Measurements from ENCODE around the gene SLC25A18.
"Not testable (repeated sequence)": the region's sequence is repeated elsewhere in the genome, so short reads cannot be mapped to it uniquely, and the experiment has no call there.

Gene SLC25A18

DNA sequence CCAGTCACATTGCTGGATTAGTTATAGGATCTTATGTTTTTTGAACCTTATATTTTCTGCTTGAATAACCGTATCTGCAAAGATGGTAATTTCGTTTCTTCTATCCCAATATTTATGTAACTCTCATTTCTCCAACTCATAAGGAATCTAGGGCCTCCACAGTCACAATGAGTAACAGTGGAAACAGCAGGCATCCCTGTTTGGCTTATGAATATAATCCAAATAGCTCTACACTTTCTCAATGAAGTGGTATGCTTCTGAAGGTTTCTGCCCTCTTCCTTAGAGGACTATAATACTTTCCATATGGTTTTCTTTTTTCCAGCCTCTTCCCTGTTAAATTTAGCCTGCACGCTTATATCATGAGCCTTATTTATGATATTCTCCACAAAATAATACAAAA lies 48.8 kb downstream of the SLC25A18 start:
- no peak for TF ChIP-seq POLR2AphosphoS5 (IDR thresholded peaks at IDR 0.05; ENCODE audit: low read depth, low read length)
- no peak for TF ChIP-seq TAF1 (IDR thresholded peaks at IDR 0.05; ENCODE audit: borderline replicate concordance, low read depth, low read length)
- no peak for TF ChIP-seq POLR2A (IDR thresholded peaks at IDR 0.05; ENCODE audit: low read depth, low read length)
- no peak for FAIRE-seq
- no peak for DNase-seq (ENCODE audit: insufficient read length)

- TF ChIP-seq POLR2AphosphoS5 (IDR thresholded peaks at IDR 0.05; ENCODE audit: low read depth, low read length) (no peak), POLR2A (IDR thresholded peaks at IDR 0.05; ENCODE audit: low read depth, low read length) (no peak), TAF1 (IDR thresholded peaks at IDR 0.05; ENCODE audit: borderline replicate concordance, low read depth, low read length) (no peak)
- DNase-seq (ENCODE audit: insufficient read length), result no peak
- no peak for FAIRE-seq
Observed at GRCh38 chr22:17613280-17613679, 50.0 kb downstream of the SLC25A18 start.

DNA sequence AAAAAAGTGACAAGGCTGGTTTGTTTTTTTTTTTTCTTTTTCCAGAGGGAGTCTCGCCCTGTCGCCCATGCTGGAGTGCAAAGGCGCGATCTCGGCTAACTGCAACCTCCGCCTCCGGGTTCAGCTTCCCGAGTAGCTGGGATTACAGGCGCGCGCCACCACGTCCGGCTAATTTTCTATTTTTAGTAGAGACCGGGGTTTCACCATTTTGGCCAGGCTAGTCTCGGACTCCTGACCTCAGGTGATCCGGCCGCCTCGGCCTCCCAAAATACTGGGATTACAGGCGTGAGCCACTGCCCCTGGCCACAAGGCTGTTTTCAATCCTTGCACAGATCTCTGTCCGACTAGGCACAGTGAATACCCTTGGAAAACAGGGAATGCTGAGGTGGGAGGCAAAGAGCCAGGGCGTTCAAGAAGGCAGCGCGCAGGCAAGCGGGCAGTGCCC lies 64.7 kb downstream of the SLC25A18 start:
- DNase-seq (ENCODE audit: insufficient read length) (no peak), FAIRE-seq (no peak)
- TF ChIP-seq POLR2A (IDR thresholded peaks at IDR 0.05; ENCODE audit: low read depth, low read length), result no peak

DNA sequence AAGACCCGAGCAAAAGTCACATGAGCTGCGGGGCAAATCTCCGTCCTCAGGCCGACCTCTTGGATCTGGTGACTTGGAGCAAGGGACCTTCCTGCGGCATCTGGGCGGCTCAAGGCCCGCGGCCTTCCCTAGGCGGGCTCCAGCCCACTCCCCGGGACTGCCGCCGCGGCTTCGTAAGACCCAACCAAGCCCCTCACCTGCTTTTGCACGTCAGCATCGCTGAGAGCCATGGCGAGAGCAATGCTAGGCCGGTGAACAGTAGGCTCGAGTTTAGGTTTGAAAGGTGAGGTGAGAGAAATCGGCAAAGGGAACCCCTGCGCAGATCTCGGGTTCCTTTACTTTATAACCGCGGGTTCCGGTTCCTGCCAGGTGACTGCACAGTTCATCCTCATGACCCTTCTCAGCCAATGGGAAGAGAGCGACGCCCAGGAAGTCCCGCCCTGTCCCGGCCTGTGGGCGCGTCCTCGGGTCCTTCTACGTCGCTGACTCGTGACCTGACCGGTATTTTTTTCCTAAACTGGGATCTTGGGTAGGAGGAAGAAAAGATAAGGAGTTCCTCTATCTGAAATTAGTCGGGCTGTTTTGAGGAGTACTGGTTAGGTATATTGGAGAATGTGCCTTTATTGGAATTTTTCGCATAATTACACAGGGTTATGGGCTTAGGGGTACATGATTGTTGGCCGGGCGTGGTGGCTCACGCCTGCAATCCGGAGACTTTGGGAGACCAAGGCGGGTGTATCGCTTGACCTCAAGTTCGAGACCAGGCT lies 65.3 kb downstream of the SLC25A18 start, which contains the start of gene ATP6V1E1:
Gene ATP6V1E1, minus strand, starts transcription at position 344 of the 767 bp plus-strand sequence. Its CDS starts 114 bp downstream, at position 230.
- TF ChIP-seq POLR2A (IDR thresholded peaks at IDR 0.05; ENCODE audit: low read depth, low read length) (peak; percentile 85), TAF1 (IDR thresholded peaks at IDR 0.05; ENCODE audit: borderline replicate concordance, low read depth, low read length) (peak; percentile 51; the same call in 1 of the 2 replicates), POLR2AphosphoS5 (IDR thresholded peaks at IDR 0.05; ENCODE audit: low read depth, low read length) (peak; percentile 81)
- FAIRE-seq, result peak; percentile 83
- peak; percentile 91 for DNase-seq (ENCODE audit: insufficient read length)

DNA sequence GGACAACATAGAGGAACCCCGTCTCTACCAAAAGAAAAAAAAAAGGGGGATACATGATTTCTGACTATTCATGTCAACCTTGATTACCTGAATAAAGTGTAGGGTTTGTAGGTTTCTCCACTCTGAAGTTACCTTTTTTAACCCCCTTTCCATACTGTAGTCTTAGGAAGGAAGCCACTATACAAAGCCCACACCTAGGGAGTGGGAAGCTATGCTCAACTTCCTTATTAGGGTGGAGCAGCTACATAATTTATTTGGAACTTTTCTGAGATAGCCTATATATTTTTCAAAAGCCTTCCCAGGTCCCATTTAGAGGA lies 65.8 kb downstream of the SLC25A18 start:
- no peak for FAIRE-seq
- DNase-seq (ENCODE audit: insufficient read length), result no peak
- TF ChIP-seq POLR2AphosphoS5 (IDR thresholded peaks at IDR 0.05; ENCODE audit: low read depth, low read length) (no peak), TAF1 (IDR thresholded peaks at IDR 0.05; ENCODE audit: borderline replicate concordance, low read depth, low read length) (no peak), POLR2A (IDR thresholded peaks at IDR 0.05; ENCODE audit: low read depth, low read length) (no peak)

- FAIRE-seq (no peak), DNase-seq (ENCODE audit: insufficient read length) (no peak)
- TF ChIP-seq TAF1 (IDR thresholded peaks at IDR 0.05; ENCODE audit: borderline replicate concordance, low read depth, low read length) (no peak), POLR2A (IDR thresholded peaks at IDR 0.05; ENCODE audit: low read depth, low read length) (no peak), POLR2AphosphoS5 (IDR thresholded peaks at IDR 0.05; ENCODE audit: low read depth, low read length) (no peak)
Observed at GRCh38 chr22:17629641-17630040, 66.3 kb downstream of the SLC25A18 start.

- no peak for FAIRE-seq
- DNase-seq (ENCODE audit: insufficient read length), result no peak
- TF ChIP-seq POLR2AphosphoS5 (IDR thresholded peaks at IDR 0.05; ENCODE audit: low read depth, low read length) (no peak), POLR2A (IDR thresholded peaks at IDR 0.05; ENCODE audit: low read depth, low read length) (no peak), TAF1 (IDR thresholded peaks at IDR 0.05; ENCODE audit: borderline replicate concordance, low read depth, low read length) (no peak)
Observed at GRCh38 chr22:17631076-17631565, 67.8 kb downstream of the SLC25A18 start.

DNA sequence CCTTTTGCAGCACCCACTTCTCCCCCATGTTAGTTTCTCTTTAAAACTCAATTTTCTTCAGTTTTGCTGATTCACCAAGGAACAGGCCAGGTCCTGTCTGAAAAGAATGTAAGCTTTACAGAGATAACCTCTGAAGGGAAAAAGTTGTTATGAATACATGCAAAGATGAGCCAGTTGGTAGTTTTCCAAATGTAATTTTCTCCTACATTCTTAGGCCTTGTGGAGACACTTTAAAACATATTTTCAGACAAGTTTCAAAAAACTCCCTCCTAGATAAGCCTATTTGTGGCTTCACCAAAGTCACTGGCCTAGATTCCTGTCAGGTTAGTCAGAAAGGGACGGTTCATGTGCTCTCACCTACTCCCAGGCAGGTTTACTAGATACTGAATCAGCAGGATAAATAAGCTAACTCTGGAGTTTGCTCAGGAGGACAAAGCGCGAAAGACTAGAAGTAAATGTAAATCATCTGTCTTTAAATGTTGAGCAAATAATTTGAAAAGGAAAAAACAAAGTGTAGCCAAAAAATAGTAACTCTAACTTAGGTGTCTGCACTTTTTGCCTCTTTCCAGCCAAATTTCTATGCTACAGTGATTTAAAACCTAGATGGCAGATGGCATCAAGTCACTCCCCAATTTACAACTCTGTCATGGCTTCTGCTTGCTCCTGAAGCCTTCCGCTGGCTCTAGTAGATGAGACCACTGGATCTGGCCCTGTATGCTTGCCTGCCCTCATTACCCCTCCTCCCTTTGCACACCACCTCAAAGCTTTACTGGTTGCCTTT lies 70.1 kb downstream of the SLC25A18 start:
- DNase-seq (ENCODE audit: insufficient read length), result no peak
- FAIRE-seq, result no peak
- TF ChIP-seq POLR2A (IDR thresholded peaks at IDR 0.05; ENCODE audit: low read depth, low read length) (no peak), POLR2AphosphoS5 (IDR thresholded peaks at IDR 0.05; ENCODE audit: low read depth, low read length) (no peak), TAF1 (IDR thresholded peaks at IDR 0.05; ENCODE audit: borderline replicate concordance, low read depth, low read length) (no peak)

- TF ChIP-seq TAF1 (IDR thresholded peaks at IDR 0.05; ENCODE audit: borderline replicate concordance, low read depth, low read length) (no peak), POLR2A (IDR thresholded peaks at IDR 0.05; ENCODE audit: low read depth, low read length) (no peak), POLR2AphosphoS5 (IDR thresholded peaks at IDR 0.05; ENCODE audit: low read depth, low read length) (no peak)
- no peak for FAIRE-seq
- no peak for DNase-seq (ENCODE audit: insufficient read length)
Observed at GRCh38 chr22:17633998-17634323, 70.7 kb downstream of the SLC25A18 start.

- FAIRE-seq, result no peak
- no peak for TF ChIP-seq POLR2AphosphoS5 (IDR thresholded peaks at IDR 0.05; ENCODE audit: low read depth, low read length)
- no peak for TF ChIP-seq POLR2A (IDR thresholded peaks at IDR 0.05; ENCODE audit: low read depth, low read length)
- no peak for TF ChIP-seq TAF1 (IDR thresholded peaks at IDR 0.05; ENCODE audit: borderline replicate concordance, low read depth, low read length)
- DNase-seq (ENCODE audit: insufficient read length), result no peak
Observed at GRCh38 chr22:17634696-17635095, 71.4 kb downstream of the SLC25A18 start.

DNA sequence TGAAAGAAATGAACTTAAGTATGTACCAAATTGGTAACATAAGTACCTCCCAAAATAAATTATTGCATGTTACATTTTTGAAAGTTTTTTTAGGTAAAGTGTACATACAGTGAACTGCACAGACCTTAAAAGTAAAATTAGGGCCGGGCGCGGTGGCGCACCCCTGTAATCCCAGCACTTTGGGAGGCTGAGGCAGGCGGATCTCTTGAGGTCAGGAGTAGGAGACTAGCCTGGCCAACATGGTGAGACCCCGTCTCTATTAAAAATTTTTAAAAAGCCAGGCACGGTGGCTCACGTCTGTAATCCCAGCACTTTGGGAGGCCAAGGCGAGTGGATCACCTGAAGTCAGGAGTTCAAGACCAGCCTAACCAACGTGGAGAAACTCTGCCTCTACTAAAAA lies 73.6 kb downstream of the SLC25A18 start:
- not testable (repeated sequence) for FAIRE-seq; DNase-seq (ENCODE audit: insufficient read length)

Measured in GM12892 (cell line).